A549 (cell line): Measurements from ENCODE around the gene ANKRD63.

ENCODE experiments used
- CHD2 ChIP-seq: fragments of 150-350 bp; IDR thresholded peaks from 2 replicates; pipeline ENCODE4 v1.6.1; 2014; ENCODE audit warnings: low read length; ENCODE audit not compliant: partially characterized antibody
- CTCF ChIP-seq: fragments of >200 bp; sonication (Bioruptor Twin); formaldehyde crosslinking; IDR thresholded peaks from 3 replicates; pipeline ENCODE4 v1.5.1; 2016
- EP300 ChIP-seq, 2 experiments: fragments of >200 bp; sonication (Bioruptor Twin); formaldehyde crosslinking; IDR thresholded peaks; 2 replicates in 1 of 2; 3 replicates in 1 of 2; pipeline ENCODE4 v1.6.1; 2016 to 2017
- ESRRA ChIP-seq: fragments of 150-350 bp; IDR thresholded peaks from 2 replicates; pipeline ENCODE4 v1.6.1; 2014; ENCODE audit warnings: mild to moderate bottlenecking, low read length, borderline replicate concordance
- HOXA7 ChIP-seq: fragments of 250-450 bp; sonication (Bioruptor Pico); IDR thresholded peaks from 2 replicates; pipeline ENCODE4 v1.5.0; 2020; ENCODE audit warnings: mild to moderate bottlenecking, moderate library complexity
- HOXB5 ChIP-seq: fragments of 250-450 bp; sonication (Bioruptor Pico); IDR thresholded peaks from 2 replicates; pipeline ENCODE4 v1.5.0; 2020; ENCODE audit warnings: mild to moderate bottlenecking, moderate library complexity
- MAFK ChIP-seq: fragments of 450-650 bp; IDR thresholded peaks from 2 replicates; pipeline ENCODE4 v1.6.1; 2014; ENCODE audit not compliant: partially characterized antibody
- MAX ChIP-seq: IDR thresholded peaks from 2 replicates; pipeline ENCODE4 v1.6.1; 2012
- MAZ ChIP-seq: fragments of 150-350 bp; IDR thresholded peaks from 2 replicates; pipeline ENCODE4 v1.6.1; 2014; ENCODE audit warnings: antibody characterized with exemption, low read depth, low read length, borderline replicate concordance
- POLR2A ChIP-seq: IDR thresholded peaks from 2 replicates; pipeline ENCODE4 v1.6.1; 2012; ENCODE audit warnings: mild to moderate bottlenecking, low read length
- REST ChIP-seq: fragments of 200-600 bp; sonication (generic); IDR thresholded peaks from 2 replicates; pipeline ENCODE4 v1.6.1; 2016; ENCODE audit warnings: antibody characterized with exemption, mild to moderate bottlenecking, moderate library complexity
- RFX5 ChIP-seq: fragments of 450-650 bp; IDR thresholded peaks from 2 replicates; pipeline ENCODE4 v1.7.1; 2014; ENCODE audit warnings: antibody characterized with exemption, mild to moderate bottlenecking, moderate library complexity
- SREBF2 ChIP-seq: fragments of 450-650 bp; IDR thresholded peaks from 2 replicates; pipeline ENCODE4 v1.6.1; 2014; ENCODE audit warnings: mild to moderate bottlenecking, moderate library complexity
- ZC3H11A ChIP-seq: fragments of 450-650 bp; IDR thresholded peaks from 2 replicates; pipeline ENCODE4 v1.6.1; 2014; ENCODE audit warnings: antibody characterized with exemption, mild to moderate bottlenecking

GRCh38 chr15:40292246-40292645, 9.4 kb upstream of the ANKRD63 start:
- no peak for TF ChIP-seq CTCF
- TF ChIP-seq POLR2A: no peak
- no peak for TF ChIP-seq ZC3H11A
- no peak for TF ChIP-seq HOXA7 (CRISPR knock-in tag)
- no peak for TF ChIP-seq ESRRA
- no peak for TF ChIP-seq RFX5
- no peak for TF ChIP-seq SREBF2
- TF ChIP-seq EP300 (IDR thresholded peaks at IDR 0.05): no peak
- no peak for TF ChIP-seq MAZ
- no peak for TF ChIP-seq CHD2
- TF ChIP-seq MAFK: no peak
- no peak for TF ChIP-seq MAX
- no peak for TF ChIP-seq HOXB5 (CRISPR knock-in tag)
- no peak for TF ChIP-seq REST
